ENCODE data around the gene HSPA4L. TPM values are rescaled to one million over a fixed set of nuclear protein-coding genes. Genes with fewer than 3 reads are reported as not detected.

Gene HSPA4L
- total and polyA plus RNA-seq, 10 of the 15 experiments (the other 5 are each of a cell fraction or from before 2014, with no cell fraction given): 8.6 to 40.5 (median 21.4) TPM

- Histone ChIP-seq H4K20me1 (ENCODE audit: control insufficient read depth, insufficient read depth) (no peaks in the 10 kb centered on the region), H3K4me1 (ENCODE audit: control insufficient read depth, insufficient read depth, low read length) (no peaks in the 10 kb centered on the region), H3K9ac (ENCODE audit: control insufficient read depth, insufficient read depth, low read length) (no peak overlapping the region), H3K27me3 (replicated peaks in 1 of 2; ENCODE audit: control insufficient read depth in 2 of 2, insufficient read depth in 2 of 2, low read length in 1 of 2) (no peaks in the 10 kb centered on the region; a peak in 1 of 4 replicates), H3K79me2 (ENCODE audit: control insufficient read depth, insufficient read depth, low read length) (no peaks in the 10 kb centered on the region), H3K9me3 (replicated peaks; ENCODE audit: control insufficient read depth, insufficient read depth, low read length) (peaks cover 3% of the 10 kb centered on the region), H3K36me3 (ENCODE audit: control insufficient read depth in 2 of 2, insufficient read depth in 2 of 2, low read length in 1 of 2) (no peaks in the 10 kb centered on the region; a peak in 1 of 4 replicates), H3K27ac (ENCODE audit: control insufficient read depth, insufficient read depth) (no peak overlapping the region), H3K4me2 (ENCODE audit: control insufficient read depth, insufficient read depth) (no peak overlapping the region), H3K4me3 (no peak overlapping the region), H2AFZ (ENCODE audit: control insufficient read depth, low read depth, low read length) (no peak overlapping the region)
- FAIRE-seq (no peak), ATAC-seq (no peak), DNase-seq (ENCODE audit: low read depth, low spot score) (no peak)
- TF ChIP-seq RBBP5 (conservative IDR thresholded peaks at IDR 0.05): no peak
- TF ChIP-seq USF1 (IDR thresholded peaks at IDR 0.05; ENCODE audit: borderline replicate concordance, extremely low read length, insufficient read depth, low read depth, low read length): no peak
- in situ Hi-C loops (cut with MboI): no loop called here
- 40% methylated on average over 4 of the region's 4 CpGs for WGBS (ENCODE audit: insufficient coverage, insufficient replicate concordance, low lambda C conversion rate, missing lambda C conversion rate)
- POLR2A ChIA-PET: no interaction called here
- RAD21 ChIA-PET (ENCODE audit: unreplicated experiment): no interaction called here
- intact Hi-C loops (cut with micrococcal nuclease; ENCODE audit: unreplicated experiment): no loop called here
- SMC1A ChIA-PET (ENCODE audit: uncharacterized antibody, unreplicated experiment): interaction anchor here (0.6 to 1.3 kb wide), 2 partner anchors 10 to 63 kb away, joined by 3 read pairs; no protein-coding TSS in a partner anchor
- CTCF ChIA-PET: interaction anchor here (1.6 kb wide), 1 partner anchor 10 kb away, joined by 4 read pairs; no protein-coding TSS in a partner anchor
- no TSS peak for BruUV-seq (replicated peaks)
These were observed 44.8 kb upstream of the HSPA4L start for GRCh38 chr4:127737295-127737694.

- H3K36me3 ChIP-seq (ENCODE audit: control insufficient read depth in 2 of 2, insufficient read depth in 2 of 2, low read length in 1 of 2): no peaks in the 10 kb centered on the region; a peak in 1 of 4 replicates
- POLR2A ChIA-PET: no interaction called here
- no peak for FAIRE-seq
- RAD21 ChIA-PET (ENCODE audit: unreplicated experiment): no interaction called here
- H3K4me1 ChIP-seq (ENCODE audit: control insufficient read depth, insufficient read depth, low read length): no peaks in the 10 kb centered on the region
- BruUV-seq (replicated peaks): no TSS peak
- in situ Hi-C loops (cut with MboI): no loop called here
- CTCF ChIA-PET: interaction anchor here (1.4 kb wide), 1 partner anchor 9 kb away, joined by 4 read pairs; no protein-coding TSS in a partner anchor
- H3K4me3 ChIP-seq: no peak overlapping the region
- no peak for DNase-seq (ENCODE audit: low read depth, low spot score)
- no peaks in the 10 kb centered on the region for H4K20me1 ChIP-seq (ENCODE audit: control insufficient read depth, insufficient read depth)
- no peak overlapping the region for H3K4me2 ChIP-seq (ENCODE audit: control insufficient read depth, insufficient read depth)
- no peak for TF ChIP-seq TCF7 (IDR thresholded peaks at IDR 0.05; ENCODE audit: borderline replicate concordance)
- TF ChIP-seq BCL11A (IDR thresholded peaks at IDR 0.05; ENCODE audit: low read depth, low read length): no peak
- no peak for TF ChIP-seq ATF3 (IDR thresholded peaks at IDR 0.05; ENCODE audit: borderline replicate concordance, extremely low read depth, low read depth, low read length)
- no peak for TF ChIP-seq MEF2A (IDR thresholded peaks at IDR 0.05; ENCODE audit: insufficient read depth, low read depth, low read length)
- TF ChIP-seq POLR2AphosphoS2 (IDR thresholded peaks at IDR 0.05; ENCODE audit: low read depth, low read length): no peak
- TF ChIP-seq MYC (IDR thresholded peaks at IDR 0.05; ENCODE audit: insufficient read depth, insufficient read length, insufficient replicate concordance, low read length, severe bottlenecking): no peak
- no peak for ATAC-seq
- SMC1A ChIA-PET (ENCODE audit: uncharacterized antibody, unreplicated experiment): interaction anchor here (0.8 to 1.5 kb wide), 2 partner anchors 9 to 22 kb away, joined by 3 to 4 read pairs; no protein-coding TSS in a partner anchor
- intact Hi-C loops (cut with micrococcal nuclease; ENCODE audit: unreplicated experiment): no loop called here
- H3K9me3 ChIP-seq (replicated peaks; ENCODE audit: control insufficient read depth, insufficient read depth, low read length): peaks cover 3% of the 10 kb centered on the region
- no peak overlapping the region for H3K27ac ChIP-seq (ENCODE audit: control insufficient read depth, insufficient read depth)
- no peaks in the 10 kb centered on the region for H3K27me3 ChIP-seq (replicated peaks in 1 of 2; ENCODE audit: control insufficient read depth in 2 of 2, insufficient read depth in 2 of 2, low read length in 1 of 2)
- H2AFZ ChIP-seq (ENCODE audit: control insufficient read depth, low read depth, low read length): no peak overlapping the region
- H3K9ac ChIP-seq (ENCODE audit: control insufficient read depth, insufficient read depth, low read length): no peak overlapping the region
- 92% methylated on average over 1 of the region's 1 CpG for WGBS (ENCODE audit: insufficient coverage, insufficient replicate concordance, low lambda C conversion rate, missing lambda C conversion rate)
- H3K79me2 ChIP-seq (ENCODE audit: control insufficient read depth, insufficient read depth, low read length): no peaks in the 10 kb centered on the region
These were observed 40.9 kb upstream of the HSPA4L start for GRCh38 chr4:127741247-127741646.
